WI38 (cell line): ENCODE results near the gene AP3S2.
"Not testable (repeated sequence)": the region's sequence is repeated elsewhere in the genome, so short reads cannot be mapped to it uniquely, and the experiment has no call there.

Source experiments
- H3K4me3 ChIP-seq: 2 replicates; pipeline ENCODE4 v1.5.1; 2011; ENCODE audit warnings: low read depth, mild to moderate bottlenecking, control low read depth, low read length
- TF ChIP-seq, protein P1 (sequence below): IDR thresholded peaks from 2 replicates; pipeline ENCODE4 v1.5.1; 2012; ENCODE audit warnings: low read depth, mild to moderate bottlenecking, control low read depth, low read length

AP3S2 gene

DNA sequence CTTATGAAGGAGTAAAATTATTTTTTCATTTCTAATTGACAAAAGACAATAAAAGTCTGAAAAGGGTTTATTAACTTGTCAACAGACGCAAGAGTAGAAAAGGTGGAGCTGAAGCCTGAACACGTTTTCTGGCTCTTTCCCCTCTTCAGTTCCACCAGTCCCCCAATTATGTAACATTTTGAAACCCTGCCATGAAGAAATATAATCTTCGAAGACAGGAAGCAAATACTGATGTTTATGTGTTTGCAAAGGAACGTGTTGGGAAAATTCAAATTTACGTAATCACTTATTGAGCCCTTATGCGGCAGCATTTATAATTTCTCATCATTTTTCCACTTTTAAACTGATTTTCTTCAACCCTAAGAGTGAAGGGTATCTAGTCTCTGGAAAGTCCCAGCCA, 767 bp downstream of the AP3S2 start:
- peak overlapping the region; percentile 83 for H3K4me3 ChIP-seq
- TF ChIP-seq, protein P1, sequence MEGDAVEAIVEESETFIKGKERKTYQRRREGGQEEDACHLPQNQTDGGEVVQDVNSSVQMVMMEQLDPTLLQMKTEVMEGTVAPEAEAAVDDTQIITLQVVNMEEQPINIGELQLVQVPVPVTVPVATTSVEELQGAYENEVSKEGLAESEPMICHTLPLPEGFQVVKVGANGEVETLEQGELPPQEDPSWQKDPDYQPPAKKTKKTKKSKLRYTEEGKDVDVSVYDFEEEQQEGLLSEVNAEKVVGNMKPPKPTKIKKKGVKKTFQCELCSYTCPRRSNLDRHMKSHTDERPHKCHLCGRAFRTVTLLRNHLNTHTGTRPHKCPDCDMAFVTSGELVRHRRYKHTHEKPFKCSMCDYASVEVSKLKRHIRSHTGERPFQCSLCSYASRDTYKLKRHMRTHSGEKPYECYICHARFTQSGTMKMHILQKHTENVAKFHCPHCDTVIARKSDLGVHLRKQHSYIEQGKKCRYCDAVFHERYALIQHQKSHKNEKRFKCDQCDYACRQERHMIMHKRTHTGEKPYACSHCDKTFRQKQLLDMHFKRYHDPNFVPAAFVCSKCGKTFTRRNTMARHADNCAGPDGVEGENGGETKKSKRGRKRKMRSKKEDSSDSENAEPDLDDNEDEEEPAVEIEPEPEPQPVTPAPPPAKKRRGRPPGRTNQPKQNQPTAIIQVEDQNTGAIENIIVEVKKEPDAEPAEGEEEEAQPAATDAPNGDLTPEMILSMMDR, result no peak

DNA sequence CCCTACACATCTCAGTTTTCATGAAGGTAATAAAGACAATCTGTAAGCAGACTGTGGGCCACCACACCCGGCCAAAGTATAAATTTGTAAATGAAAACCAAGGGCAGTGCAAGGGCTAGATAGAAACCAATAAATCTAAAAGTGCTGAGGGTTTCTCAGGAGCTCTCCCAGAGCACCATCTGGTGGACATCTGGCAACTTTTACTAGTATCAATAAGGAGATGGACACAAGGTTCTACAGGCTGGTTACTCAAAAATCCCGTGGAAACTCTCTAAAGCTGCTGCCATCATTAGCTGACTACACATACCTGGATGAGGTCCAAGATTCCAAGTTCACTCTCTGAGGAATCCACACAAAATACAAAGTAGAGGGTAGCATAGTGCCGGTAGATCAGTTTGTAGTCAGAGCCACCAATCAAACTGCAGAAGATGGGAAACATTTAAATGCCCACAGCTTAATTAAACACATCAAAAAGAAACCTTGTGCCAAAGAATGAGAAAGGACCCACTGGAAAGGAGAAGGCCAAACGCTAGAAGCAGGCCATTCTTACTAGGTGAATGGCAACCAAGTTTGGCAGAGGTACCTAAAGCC, 5.5 kb downstream of the AP3S2 start:
- H3K4me3 ChIP-seq, result no peak overlapping the region
- TF ChIP-seq, protein P1, result peak; percentile 42

DNA sequence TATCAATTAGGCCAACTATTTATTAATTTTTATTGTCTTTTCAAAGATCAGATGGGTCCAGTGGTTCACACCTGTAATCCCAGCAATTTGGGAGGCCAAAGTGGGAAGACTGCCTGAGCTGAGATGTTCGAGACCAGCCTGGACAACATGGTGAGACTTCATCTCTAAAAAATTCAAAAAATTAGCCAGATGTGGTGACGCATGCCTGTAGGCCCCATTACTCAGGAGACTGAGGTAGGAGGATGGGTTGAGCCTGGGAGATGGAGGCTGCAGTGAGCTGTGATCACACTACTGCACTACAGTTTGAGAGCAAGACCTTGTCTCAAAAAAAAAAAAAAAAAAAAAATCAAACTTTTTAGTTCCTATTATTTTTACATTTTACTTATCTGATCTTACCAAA, 8.2 kb downstream of the AP3S2 start:
- no peak overlapping the region for H3K4me3 ChIP-seq
- TF ChIP-seq, protein P1, result no peak

GRCh38 chr15:89885179-89885578, 8.6 kb downstream of the AP3S2 start:
- H3K4me3 ChIP-seq, result not testable (repeated sequence)

- H3K4me3 ChIP-seq, result no peak overlapping the region
- TF ChIP-seq, protein P1, result no peak
Observed at GRCh38 chr15:89883518-89883917, 10.3 kb downstream of the AP3S2 start.

GRCh38 chr15:89880727-89881126, 13.1 kb downstream of the AP3S2 start:
- TF ChIP-seq, protein P1, result no peak
- no peak overlapping the region for H3K4me3 ChIP-seq

DNA sequence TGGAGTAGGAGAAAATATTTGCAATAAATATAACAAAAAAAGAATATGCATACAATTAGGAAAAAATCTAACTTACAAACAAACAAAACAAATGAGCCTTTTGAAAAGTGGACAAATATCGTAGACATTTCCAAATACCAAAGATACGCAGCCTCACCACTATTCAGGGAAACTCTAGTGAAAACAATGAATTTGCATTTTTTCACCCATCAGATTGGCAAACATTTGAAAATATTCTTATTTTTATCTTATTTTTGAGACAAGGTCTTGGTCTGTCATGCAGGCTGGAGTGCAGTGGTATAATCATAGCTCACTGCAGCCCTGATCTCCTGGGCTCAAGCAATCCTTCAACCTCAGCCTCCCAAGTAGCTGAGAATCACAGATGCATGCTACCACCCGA, 15.5 kb downstream of the AP3S2 start:
- TF ChIP-seq, protein P1, result no peak
- no peak overlapping the region for H3K4me3 ChIP-seq

GRCh38 chr15:89877083-89877425, 16.7 kb downstream of the AP3S2 start:
- TF ChIP-seq, protein P1, result no peak
- no peak overlapping the region for H3K4me3 ChIP-seq
